ENCODE measurements around the gene CEACAM19.

GRCh38 chr19:44647144-44647543, 24.1 kb upstream of the CEACAM19 start:
- no peak for TF ChIP-seq POLR2A (IDR thresholded peaks at IDR 0.05; ENCODE audit: low read depth)
- no peak for TF ChIP-seq CTCF (IDR thresholded peaks at IDR 0.05)
- no peak for TF ChIP-seq EP300 (IDR thresholded peaks at IDR 0.05)
- no peak for TF ChIP-seq POLR2AphosphoS5 (IDR thresholded peaks at IDR 0.05)
